GM18873 (cell line): ENCODE results near the gene CD34.

Source experiments
- ATAC-seq: cut with Tn5 transposase; IDR thresholded peaks from one replicate; pipeline ENCODE4 v1.9.1; 2021; ENCODE audit warnings: mild to moderate bottlenecking, moderate library complexity, moderate number of reproducible peaks; ENCODE audit not compliant: unreplicated experiment, low FRiP score

Gene CD34

DNA sequence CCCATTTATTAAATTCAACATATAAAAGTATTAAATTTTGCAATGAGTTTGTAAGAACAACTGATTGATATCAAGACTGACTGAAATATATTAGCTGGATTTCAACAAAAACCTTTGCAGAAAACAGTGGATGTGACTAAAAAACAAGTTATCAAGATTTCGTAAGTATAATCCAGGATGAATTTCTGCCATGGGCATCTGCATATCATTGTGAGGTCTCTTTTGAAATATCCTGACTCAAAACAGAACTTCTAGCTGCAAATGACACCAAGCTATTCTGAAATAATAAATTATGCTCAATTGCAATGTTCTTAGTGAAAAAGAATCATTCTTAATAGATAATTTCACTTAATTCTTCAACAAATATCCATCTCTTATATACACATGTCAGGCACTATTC is 52.6 kb downstream of the CD34 start:
- no peak for ATAC-seq

DNA sequence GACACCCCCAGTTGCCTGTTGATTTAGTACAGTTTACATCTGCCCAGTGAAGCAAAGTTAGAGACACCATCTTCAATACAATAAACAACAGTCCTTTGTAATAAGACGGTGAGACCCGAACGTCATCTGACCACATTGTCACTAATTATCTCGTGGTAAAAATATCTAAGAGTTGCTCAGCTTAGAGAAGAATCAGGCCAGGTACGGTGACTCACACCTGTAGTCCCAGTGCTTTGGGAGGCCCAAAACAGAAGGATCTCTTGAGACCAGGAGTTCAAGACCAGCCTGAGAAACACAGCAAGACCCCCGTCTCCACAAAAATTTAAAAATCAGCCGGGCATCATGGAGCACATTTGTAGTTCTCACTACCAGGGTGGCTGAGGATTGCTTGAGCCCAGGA is 53.5 kb downstream of the CD34 start:
- no peak for ATAC-seq

GRCh38 chr1:207856276-207857023 is 54.5 kb downstream of the CD34 start:
- ATAC-seq: no peak

GRCh38 chr1:207854001-207854400 is 56.9 kb downstream of the CD34 start:
- no peak for ATAC-seq

DNA sequence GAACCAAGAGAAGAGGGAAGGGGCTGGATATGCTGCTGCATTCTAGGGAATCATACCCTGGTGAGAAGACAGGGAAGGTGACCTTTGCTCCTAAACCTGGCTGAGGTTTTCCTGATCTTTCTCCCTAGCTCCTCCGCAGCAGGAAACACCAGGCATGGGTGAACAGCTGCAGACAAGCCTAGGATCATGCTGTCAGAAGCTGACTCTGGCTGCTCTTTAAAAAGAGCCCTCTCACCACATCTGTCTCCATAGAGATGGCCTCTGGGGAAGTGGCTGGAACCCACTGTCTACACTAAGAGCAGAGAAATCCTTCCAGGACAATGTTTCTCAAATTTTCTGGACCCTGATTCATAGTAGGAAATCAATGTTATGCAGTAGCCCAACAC is 57.6 kb downstream of the CD34 start:
- ATAC-seq: no peak

DNA sequence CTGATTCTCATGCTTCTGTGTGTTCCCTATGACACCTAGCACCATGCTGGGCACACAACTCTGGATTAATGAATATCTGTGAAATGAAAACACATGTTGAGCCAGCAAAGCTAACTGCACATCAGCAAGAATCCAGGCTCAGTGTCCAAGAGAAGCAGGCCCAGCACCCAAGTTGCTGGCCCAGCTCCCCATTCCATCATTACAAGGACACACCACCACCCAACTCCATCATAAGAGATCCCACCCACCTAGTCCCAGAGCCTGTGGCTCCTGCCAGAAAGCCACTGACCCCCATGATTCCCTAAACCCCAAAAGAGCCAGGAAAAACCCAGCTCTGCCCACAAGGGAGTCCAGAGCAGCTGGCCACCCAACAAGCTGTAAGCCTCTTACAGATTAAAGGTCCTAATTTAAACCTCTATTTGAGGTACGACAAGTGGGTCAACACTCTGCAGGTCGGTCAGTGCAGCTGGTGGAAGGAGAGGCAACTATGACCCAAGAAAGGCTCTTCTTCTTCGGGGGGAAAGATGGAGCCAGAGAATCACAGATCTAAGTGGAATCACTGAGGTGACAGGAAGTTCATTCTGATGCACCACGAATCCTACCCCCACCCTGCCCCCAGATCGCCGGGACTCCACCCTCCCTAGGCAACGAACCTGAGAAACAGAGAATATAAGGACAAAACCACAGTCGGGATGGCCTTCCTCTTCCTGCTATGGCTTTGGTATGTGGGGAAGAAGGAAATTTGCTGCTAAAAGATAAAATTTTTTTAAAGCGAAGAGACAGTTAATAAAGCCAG is 58.2 kb downstream of the CD34 start:
- no peak for ATAC-seq

DNA sequence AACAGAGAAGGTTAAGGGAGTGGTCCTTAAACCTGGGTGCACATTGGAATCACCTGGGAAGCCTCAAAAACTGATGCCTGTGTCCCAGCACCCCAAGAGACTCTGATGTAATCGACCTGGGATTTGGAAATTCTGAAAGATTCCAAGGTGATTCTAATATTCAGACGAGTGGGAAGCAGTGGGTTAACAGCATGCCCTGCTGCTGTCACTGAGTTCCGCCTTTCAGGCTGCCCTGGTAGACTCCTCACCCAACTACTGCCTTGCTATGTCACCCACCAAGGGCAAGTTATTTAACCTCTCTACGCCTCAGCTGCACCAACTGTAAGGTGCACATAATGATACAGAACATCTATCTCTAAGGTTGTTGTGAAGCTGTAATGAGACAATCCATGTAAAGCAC is 59.2 kb downstream of the CD34 start:
- ATAC-seq: no peak

GRCh38 chr1:207850621-207851407 is 60.1 kb downstream of the CD34 start:
- ATAC-seq: no peak

- ATAC-seq: no peak
Observed at GRCh38 chr1:207849646-207850045, 61.3 kb downstream of the CD34 start.

- no peak for ATAC-seq
Observed at GRCh38 chr1:207849016-207849415, 61.9 kb downstream of the CD34 start.

DNA sequence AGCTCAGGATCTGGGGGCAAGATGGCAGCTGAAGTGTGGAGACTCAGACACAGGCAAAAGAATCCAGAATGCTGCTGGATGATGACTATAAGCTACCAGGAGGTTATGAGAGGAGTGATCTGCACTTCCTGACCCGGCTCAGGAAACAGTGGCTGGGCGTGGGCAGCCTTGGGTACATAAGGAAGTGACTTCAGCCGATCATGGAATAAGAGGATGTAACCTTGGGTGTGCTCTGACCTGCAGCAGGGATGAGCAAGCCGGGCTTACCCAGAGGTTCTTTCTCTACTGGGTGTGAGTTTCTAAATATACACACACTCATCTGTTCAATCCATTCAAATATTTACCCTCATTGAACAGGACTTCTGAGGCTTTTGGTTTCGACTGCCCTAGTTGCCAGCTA is 62.7 kb downstream of the CD34 start:
- ATAC-seq: no peak

- no peak for ATAC-seq
Observed at GRCh38 chr1:207847116-207847515, 63.8 kb downstream of the CD34 start.

DNA sequence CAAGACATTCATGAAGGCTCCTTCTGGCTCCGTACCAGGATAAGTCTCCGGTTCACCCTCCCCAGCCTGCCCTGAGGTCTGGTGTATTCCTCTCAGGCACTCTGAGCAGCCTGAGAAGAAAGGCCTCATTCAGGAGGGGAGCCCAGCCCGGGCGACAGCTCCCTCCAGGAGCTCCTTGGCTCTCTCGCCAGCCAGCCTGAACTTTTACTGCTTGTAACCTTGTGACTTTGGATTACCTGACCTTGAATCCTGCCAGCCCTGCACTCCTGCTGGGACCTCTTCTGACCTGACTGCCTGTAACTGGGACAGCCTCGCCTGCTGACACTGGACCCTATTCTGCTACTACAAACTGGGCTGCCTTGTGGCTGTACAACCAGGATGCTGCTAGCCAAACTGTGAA is 65.8 kb downstream of the CD34 start:
- no peak for ATAC-seq

DNA sequence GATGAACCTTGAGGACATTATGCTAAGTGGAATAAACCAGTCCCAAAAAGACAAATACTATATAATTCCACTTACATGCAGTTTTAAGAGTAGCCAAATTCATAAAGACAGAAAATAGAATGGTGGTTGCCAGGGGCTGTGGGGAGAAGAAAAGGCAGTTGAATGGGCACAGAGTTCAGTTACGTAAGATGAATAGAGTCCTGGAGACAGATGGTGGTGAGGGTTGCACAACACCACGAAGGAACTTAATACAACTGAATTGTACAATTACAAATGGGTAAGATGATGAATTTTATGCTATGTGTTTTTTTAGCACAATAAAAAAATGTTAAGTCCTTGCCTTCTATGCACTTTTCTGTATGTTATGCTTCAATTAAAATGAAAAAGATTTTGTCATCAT is 66.6 kb downstream of the CD34 start:
- ATAC-seq: no peak

- no peak for ATAC-seq
Observed at GRCh38 chr1:207842506-207842905, 68.4 kb downstream of the CD34 start.

- ATAC-seq: no peak
Observed at GRCh38 chr1:207841901-207842300, 69.0 kb downstream of the CD34 start.

DNA sequence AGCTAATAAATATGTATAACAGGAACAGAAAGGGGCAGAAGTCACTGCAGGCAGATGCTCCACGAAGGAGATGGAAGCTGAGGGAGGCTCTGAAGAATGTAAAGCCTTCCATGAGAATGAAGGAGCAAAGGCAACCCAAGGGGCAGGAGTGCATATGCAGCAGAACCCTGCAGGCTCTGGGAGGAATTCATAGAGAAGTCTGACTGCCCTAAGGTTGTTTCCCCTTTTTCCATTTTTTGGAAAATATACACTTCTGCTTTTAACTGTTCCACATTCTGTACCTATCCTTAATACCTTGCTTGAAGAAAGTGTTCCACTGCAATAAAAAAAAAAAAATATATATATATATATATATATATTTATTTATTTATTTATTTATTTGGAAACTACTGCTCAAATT is 69.6 kb downstream of the CD34 start:
- ATAC-seq: no peak

DNA sequence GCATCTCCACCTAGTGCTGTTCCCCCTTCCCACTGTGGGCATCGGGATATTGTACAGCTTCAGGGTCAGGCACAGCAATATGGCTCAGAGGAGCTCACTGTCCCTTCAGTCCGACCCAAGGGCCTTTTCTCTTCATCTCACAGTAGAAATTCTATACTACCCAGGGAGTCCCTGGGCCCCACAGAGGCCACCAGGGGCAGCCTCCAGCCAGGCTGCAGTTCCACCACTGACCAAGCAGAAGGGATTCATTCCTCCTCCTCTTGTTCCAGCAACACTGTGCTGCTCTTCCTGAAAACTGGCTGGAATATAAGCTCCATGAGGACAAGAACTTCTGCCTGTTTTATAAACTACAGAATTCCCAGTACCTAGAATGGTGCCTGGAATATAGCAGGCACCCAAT is 70.5 kb downstream of the CD34 start:
- ATAC-seq: no peak

DNA sequence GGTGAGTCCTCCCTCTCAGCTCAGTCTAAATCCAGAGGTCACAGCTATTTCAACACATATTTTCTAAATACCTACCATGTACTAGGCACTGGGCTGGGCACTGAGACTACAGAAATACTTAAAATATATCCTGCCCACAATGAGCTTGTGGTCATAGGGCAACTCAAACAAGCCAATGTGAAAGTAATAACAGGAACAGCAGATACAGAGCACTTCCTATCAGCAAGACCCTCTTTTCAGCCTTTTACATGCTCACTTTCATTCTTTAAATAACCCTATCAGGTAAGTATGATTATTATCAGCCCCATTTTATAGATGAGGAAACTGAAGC is 71.9 kb downstream of the CD34 start:
- ATAC-seq: no peak

- no peak for ATAC-seq
Observed at GRCh38 chr1:207838156-207839082, 72.5 kb downstream of the CD34 start.
